PC-9 (cell line): ENCODE measurements around the gene DEAF1. TPM values are rescaled to one million over a fixed set of nuclear protein-coding genes. Genes with fewer than 3 reads are reported as not detected.

Experiments used
- BruUV-seq: library from RNA; stranded (reverse); fragments of 400-500 nt; replicated peaks from 2 replicates; lab custom pipeline; 2021; lab: Mats Ljungman, UMichigan
- CTCF ChIA-PET: fragments of 300-600 bp; sonication (Branson Sonifier 250); formaldehyde crosslinking; loops from one replicate; lab custom pipeline; 2022; ENCODE audit warnings: antibody characterized with exemption; lab: Charles Lee
- POLR2A ChIA-PET: fragments of 300-600 bp; sonication (Branson Sonifier 250); formaldehyde crosslinking; loops from one replicate; lab custom pipeline; 2022; ENCODE audit warnings: antibody characterized with exemption; ENCODE audit not compliant: unreplicated experiment; lab: Charles Lee
- DNase-seq, 2 experiments: peaks; one replicate each; pipeline versions ENCODE4 v3.0.0 to v3.0.0-alpha.2; 2015 to 2022; ENCODE audit warnings: mixed read lengths in 1 of 2
- H2AFZ ChIP-seq: fragments of 200-600 bp; sonication (generic); 2 replicates; pipeline ENCODE4 v1.8.1; 2017; ENCODE audit warnings: antibody characterized with exemption
- H3F3A ChIP-seq: fragments of 200-600 bp; sonication (generic); 2 replicates; pipeline ENCODE4 v1.8.1; 2017; ENCODE audit warnings: antibody characterized with exemption, mild to moderate bottlenecking, low read depth; ENCODE audit not compliant: insufficient read depth
- H3K27ac ChIP-seq: fragments of 200-600 bp; sonication (generic); 2 replicates; pipeline ENCODE4 v1.6.1; 2016; ENCODE audit warnings: mixed run types
- H3K27me3 ChIP-seq: fragments of 200-600 bp; sonication (generic); 2 replicates; pipeline ENCODE4 v1.6.1; 2016; ENCODE audit warnings: low read depth, mixed run types; ENCODE audit not compliant: insufficient read depth
- H3K36me3 ChIP-seq: fragments of 200-600 bp; sonication (generic); 2 replicates; pipeline ENCODE4 v1.6.1; 2016; ENCODE audit warnings: low read depth, mixed run types
- H3K4me1 ChIP-seq: fragments of 200-600 bp; sonication (generic); replicated peaks from 2 replicates; pipeline ENCODE4 v1.6.1; 2016; ENCODE audit warnings: mixed run types; ENCODE audit not compliant: insufficient read depth
- H3K4me2 ChIP-seq: fragments of 200-600 bp; sonication (generic); 2 replicates; pipeline ENCODE4 v1.6.1; 2017; ENCODE audit warnings: mixed run types
- H3K4me3 ChIP-seq: fragments of 200-600 bp; sonication (generic); 2 replicates; pipeline ENCODE4 v1.6.1; 2016; ENCODE audit warnings: mixed run types
- H3K79me2 ChIP-seq: fragments of 200-600 bp; sonication (generic); 2 replicates; pipeline ENCODE4 v1.6.1; 2017; ENCODE audit warnings: low read depth, mixed run types
- H3K9me2 ChIP-seq: fragments of 200-600 bp; sonication (generic); 2 replicates; pipeline ENCODE4 v1.8.1; 2017; ENCODE audit warnings: mild to moderate bottlenecking; ENCODE audit not compliant: insufficient read depth
- H3K9me3 ChIP-seq: fragments of 200-600 bp; sonication (generic); 2 replicates; pipeline ENCODE4 v1.8.1; 2016; ENCODE audit warnings: low read depth; ENCODE audit not compliant: insufficient read depth
- H4K20me1 ChIP-seq: fragments of 200-600 bp; sonication (generic); 2 replicates; pipeline ENCODE4 v1.8.1; 2017; ENCODE audit not compliant: insufficient read depth
- EZH2 ChIP-seq: fragments of 200-600 bp; sonication (generic); IDR thresholded peaks from 2 replicates; pipeline ENCODE4 v1.8.0; 2017; ENCODE audit warnings: antibody characterized with exemption, low read depth
- intact Hi-C: fragments of 100-400 bp; cut with micrococcal nuclease; formaldehyde crosslinking; loops from one replicate; pipeline ENCODE4 v1.10.0; 2022; ENCODE audit not compliant: unreplicated experiment
- total RNA-seq: library from RNA; stranded (reverse); gene quantifications from 2 replicates; pipeline ENCODE4 v1.2.3, GENCODE V29; 2021
- TF ChIP-seq, protein P1 (sequence below): fragments of 200-600 bp; sonication (generic); conservative IDR thresholded peaks from 2 replicates; pipeline ENCODE4 v1.6.1; 2017; ENCODE audit warnings: mixed run types, antibody characterized with exemption, mild to moderate bottlenecking, moderate library complexity

The DEAF1 gene
- total RNA-seq, 1 experiment from 2014 or later, result 36.9 TPM

DNA sequence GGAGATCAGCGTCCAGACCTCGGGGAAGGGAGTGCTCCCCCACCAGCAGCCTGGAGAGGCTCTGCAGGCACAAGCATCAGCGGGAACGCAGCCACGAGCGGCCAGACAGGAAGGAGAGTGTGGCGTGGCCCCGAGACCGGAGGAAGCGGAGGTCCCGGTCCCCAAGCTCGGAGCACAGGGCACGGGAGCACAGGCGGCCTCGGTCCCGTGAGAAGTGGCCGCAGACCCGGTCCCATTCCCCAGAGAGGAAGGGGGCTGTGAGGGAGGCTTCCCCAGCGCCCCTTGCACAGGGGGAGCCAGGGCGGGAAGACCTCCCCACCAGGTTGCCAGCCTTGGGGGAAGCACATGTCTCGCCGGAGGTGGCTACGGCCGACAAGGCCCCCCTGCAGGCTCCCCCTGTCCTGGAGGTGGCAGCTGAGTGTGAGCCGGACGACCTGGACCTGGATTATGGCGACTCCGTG, 86.2 kb downstream of the DEAF1 start:
- intact Hi-C loops, result no loop called here
- Histone ChIP-seq H2AFZ (no peak overlapping the region), H3K9me3 (no peaks in the 10 kb centered on the region), H3K79me2 (no peaks in the 10 kb centered on the region), H3K4me2 (no peak overlapping the region), H4K20me1 (peaks cover 7% of the 10 kb centered on the region), H3K9me2 (no peaks in the 10 kb centered on the region), H3K36me3 (no peaks in the 10 kb centered on the region), H3K4me1 (no peaks in the 10 kb centered on the region), H3F3A (peaks cover 9% of the 10 kb centered on the region), H3K27me3 (no peaks in the 10 kb centered on the region), H3K27ac (no peak overlapping the region), H3K4me3 (no peak overlapping the region)
- ChIA-PET CTCF (no interaction called here), POLR2A (no interaction called here)
- no TSS peak for BruUV-seq
- DNase-seq, result no peak
- TF ChIP-seq, protein P1, sequence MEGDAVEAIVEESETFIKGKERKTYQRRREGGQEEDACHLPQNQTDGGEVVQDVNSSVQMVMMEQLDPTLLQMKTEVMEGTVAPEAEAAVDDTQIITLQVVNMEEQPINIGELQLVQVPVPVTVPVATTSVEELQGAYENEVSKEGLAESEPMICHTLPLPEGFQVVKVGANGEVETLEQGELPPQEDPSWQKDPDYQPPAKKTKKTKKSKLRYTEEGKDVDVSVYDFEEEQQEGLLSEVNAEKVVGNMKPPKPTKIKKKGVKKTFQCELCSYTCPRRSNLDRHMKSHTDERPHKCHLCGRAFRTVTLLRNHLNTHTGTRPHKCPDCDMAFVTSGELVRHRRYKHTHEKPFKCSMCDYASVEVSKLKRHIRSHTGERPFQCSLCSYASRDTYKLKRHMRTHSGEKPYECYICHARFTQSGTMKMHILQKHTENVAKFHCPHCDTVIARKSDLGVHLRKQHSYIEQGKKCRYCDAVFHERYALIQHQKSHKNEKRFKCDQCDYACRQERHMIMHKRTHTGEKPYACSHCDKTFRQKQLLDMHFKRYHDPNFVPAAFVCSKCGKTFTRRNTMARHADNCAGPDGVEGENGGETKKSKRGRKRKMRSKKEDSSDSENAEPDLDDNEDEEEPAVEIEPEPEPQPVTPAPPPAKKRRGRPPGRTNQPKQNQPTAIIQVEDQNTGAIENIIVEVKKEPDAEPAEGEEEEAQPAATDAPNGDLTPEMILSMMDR, result no peak
- TF ChIP-seq EZH2, result no peak

DNA sequence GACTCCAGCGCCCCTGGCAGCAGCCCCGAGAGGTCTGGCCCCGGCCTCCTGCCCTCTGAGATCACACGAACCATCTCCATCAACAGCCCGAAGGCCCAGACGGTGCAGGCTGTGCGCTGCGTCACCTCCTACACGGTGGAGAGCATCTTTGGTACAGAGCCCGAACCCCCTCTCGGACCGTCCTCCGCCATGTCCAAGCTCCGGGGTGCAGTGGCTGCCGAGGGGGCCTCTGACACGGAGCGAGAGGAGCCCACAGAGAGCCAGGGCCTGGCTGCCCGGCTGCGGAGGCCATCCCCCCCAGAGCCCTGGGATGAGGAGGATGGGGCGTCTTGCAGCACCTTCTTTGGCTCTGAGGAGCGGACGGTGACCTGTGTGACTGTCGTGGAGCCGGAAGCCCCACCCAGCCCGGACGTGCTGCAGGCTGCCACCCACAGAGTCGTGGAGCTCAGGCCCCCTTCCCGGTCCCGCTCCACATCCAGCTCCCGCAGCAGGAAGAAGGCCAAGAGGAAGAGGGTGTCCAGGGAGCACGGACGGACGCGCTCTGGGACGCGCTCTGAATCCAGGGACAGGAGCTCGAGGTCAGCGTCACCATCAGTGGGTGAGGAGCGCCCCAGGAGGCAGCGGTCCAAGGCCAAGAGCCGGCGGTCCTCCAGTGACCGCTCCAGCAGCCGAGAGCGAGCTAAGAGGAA, 86.9 kb downstream of the DEAF1 start:
- BruUV-seq, result no TSS peak
- H3K27ac ChIP-seq, result no peak overlapping the region

DNA sequence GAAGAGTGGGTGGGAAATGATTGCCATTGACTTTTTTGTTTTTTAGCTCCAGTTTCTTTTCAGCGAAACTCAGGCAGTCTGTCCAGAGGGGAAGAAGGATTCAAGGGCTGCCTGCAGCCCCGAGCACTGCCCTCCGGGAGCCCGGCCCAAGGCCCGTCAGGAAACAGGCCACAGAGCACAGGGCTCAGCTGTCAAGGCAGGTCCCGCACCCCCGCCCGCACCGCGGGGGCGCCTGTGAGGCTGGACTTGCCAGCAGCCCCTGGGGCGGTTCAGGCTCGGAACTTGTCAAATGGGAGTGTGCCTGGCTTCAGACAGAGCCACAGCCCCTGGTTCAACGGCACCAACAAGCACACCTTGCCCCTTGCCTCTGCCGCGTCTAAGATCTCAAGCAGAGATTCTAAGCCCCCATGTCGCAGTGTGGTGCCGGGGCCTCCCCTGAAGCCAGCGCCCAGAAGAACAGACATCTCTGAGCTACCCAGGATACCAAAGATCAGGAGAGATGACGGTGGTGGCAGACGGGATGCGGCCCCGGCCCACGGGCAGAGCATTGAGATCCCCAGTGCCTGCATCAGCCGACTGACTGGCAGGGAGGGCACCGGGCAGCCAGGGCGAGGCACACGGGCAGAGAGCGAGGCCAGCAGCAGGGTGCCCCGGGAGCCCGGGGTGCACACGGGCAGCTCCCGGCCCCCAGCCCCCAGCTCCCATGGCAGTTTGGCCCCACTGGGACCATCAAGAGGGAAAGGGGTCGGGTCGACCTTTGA, 87.8 kb downstream of the DEAF1 start:
- no peak overlapping the region for H3K4me3 ChIP-seq
- ChIA-PET CTCF (no interaction called here), POLR2A (no interaction called here)
- TF ChIP-seq, protein P1, result no peak
- no peak for TF ChIP-seq EZH2
- H3K79me2 ChIP-seq, result no peaks in the 10 kb centered on the region
- H2AFZ ChIP-seq, result no peak overlapping the region
- H4K20me1 ChIP-seq, result no peaks in the 10 kb centered on the region
- no peaks in the 10 kb centered on the region for H3K9me3 ChIP-seq
- H3K4me1 ChIP-seq, result no peaks in the 10 kb centered on the region
- H3K4me2 ChIP-seq, result no peak overlapping the region
- no peaks in the 10 kb centered on the region for H3K36me3 ChIP-seq
- H3F3A ChIP-seq, result peaks cover 7% of the 10 kb centered on the region
- intact Hi-C loops, result no loop called here
- H3K27me3 ChIP-seq, result no peaks in the 10 kb centered on the region
- no TSS peak for BruUV-seq
- no peak overlapping the region for H3K27ac ChIP-seq
- no peaks in the 10 kb centered on the region for H3K9me2 ChIP-seq
- DNase-seq, result no peak

More for the DNA sequence above, 86.9 kb downstream of the DEAF1 start:
- Histone ChIP-seq H2AFZ (no peak overlapping the region), H3K4me2 (no peak overlapping the region), H3F3A (peaks cover 9% of the 10 kb centered on the region), H4K20me1 (peaks cover 6% of the 10 kb centered on the region), H3K9me3 (no peaks in the 10 kb centered on the region), H3K9me2 (no peaks in the 10 kb centered on the region), H3K79me2 (no peaks in the 10 kb centered on the region), H3K36me3 (no peaks in the 10 kb centered on the region), H3K4me1 (no peaks in the 10 kb centered on the region), H3K27me3 (no peaks in the 10 kb centered on the region), H3K4me3 (no peak overlapping the region)
- intact Hi-C loops, result no loop called here
- ChIA-PET POLR2A (no interaction called here), CTCF (no interaction called here)
- DNase-seq, result no peak
- TF ChIP-seq, protein P1, result no peak
- no peak for TF ChIP-seq EZH2
